ENCODE results near the gene SRC.

SRC gene

DNA sequence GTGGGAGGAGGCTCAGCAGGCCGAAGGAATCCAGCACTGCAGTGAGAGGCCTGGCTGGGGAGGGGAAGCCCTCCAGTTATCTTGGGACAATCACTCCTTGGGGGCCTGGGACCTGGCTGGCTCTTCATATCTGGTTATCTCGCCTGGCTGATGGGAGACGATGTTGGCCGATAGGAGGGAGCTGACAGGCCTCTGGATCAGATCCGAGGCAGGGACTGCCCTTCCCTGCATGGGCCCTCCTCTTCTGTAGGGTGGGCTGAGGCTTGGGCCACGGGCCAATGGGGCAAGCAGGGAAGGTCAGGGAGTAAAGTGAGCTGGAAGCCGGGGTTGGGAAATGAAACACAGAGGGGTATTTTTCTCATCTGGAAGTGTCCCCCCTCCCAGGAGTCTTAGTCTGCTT is 31.3 kb upstream of the SRC start:
- no peak for DNase-seq (ENCODE audit: low read depth)
- H3K4me3 ChIP-seq (ENCODE audit: low read depth, low read length), result no peak overlapping the region
- TF ChIP-seq, protein P1, sequence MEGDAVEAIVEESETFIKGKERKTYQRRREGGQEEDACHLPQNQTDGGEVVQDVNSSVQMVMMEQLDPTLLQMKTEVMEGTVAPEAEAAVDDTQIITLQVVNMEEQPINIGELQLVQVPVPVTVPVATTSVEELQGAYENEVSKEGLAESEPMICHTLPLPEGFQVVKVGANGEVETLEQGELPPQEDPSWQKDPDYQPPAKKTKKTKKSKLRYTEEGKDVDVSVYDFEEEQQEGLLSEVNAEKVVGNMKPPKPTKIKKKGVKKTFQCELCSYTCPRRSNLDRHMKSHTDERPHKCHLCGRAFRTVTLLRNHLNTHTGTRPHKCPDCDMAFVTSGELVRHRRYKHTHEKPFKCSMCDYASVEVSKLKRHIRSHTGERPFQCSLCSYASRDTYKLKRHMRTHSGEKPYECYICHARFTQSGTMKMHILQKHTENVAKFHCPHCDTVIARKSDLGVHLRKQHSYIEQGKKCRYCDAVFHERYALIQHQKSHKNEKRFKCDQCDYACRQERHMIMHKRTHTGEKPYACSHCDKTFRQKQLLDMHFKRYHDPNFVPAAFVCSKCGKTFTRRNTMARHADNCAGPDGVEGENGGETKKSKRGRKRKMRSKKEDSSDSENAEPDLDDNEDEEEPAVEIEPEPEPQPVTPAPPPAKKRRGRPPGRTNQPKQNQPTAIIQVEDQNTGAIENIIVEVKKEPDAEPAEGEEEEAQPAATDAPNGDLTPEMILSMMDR (IDR thresholded peaks at IDR 0.05; ENCODE audit: control insufficient read depth, extremely low read depth, insufficient read depth), result no peak

DNA sequence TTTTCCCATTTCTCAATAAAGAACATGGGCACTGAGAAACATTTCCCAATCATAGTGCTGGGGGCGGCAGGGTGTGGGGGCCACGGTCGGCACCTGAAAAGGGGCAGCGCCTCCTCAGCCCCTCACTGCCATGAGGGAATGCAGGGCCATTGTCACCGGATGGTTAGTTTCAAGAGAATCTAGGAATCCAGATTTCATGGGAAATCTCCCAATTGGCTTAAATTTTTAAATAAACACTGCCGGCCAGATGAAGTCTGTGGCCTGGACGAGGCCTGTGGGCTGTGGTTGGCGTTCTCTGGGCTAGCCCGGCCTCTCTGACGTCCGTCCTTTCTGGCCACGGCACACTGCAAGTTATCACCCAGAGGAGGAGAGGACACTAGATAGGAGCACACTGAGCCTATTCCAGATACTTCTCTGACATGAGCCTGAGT is 30.9 kb upstream of the SRC start:
- TF ChIP-seq, protein P1 (IDR thresholded peaks at IDR 0.05; ENCODE audit: control insufficient read depth, extremely low read depth, insufficient read depth), result no peak
- no peak overlapping the region for H3K4me3 ChIP-seq (ENCODE audit: low read depth, low read length)
- DNase-seq (ENCODE audit: low read depth), result no peak

DNA sequence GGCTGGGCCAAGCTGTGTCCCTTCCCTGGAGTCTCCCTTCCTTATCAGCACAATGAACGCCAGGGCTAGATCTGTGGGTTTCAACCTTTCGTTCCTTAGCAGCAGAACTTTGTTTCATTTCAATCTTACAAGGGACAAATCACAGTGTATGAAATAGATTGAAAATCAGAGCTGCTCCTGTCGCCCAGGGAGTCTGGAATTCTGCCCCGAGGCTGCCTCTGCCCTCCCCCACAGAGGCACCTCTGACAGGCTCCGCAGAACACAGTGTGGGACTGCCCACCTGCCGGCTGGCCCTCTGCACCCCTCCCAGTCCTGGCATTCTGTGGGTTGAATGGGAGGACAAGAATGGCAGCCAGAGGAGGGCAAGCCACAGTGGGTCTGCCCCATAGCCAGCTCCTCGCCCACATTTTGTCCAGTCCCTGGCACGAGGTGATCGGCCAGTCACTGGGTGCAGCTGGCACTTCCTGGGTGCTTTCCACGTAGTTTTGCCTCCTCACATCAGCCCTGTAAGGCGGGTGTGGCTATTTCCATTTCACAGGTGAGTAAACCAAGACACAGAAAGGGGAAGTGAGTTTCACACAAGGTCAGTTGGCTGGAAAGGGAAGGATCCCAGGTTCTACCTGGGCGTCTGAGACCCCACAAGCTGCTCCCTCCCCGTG is 30.4 kb upstream of the SRC start:
- DNase-seq (ENCODE audit: low read depth), result no peak
- TF ChIP-seq, protein P1 (IDR thresholded peaks at IDR 0.05; ENCODE audit: control insufficient read depth, extremely low read depth, insufficient read depth), result no peak
- no peak overlapping the region for H3K4me3 ChIP-seq (ENCODE audit: low read depth, low read length)

DNA sequence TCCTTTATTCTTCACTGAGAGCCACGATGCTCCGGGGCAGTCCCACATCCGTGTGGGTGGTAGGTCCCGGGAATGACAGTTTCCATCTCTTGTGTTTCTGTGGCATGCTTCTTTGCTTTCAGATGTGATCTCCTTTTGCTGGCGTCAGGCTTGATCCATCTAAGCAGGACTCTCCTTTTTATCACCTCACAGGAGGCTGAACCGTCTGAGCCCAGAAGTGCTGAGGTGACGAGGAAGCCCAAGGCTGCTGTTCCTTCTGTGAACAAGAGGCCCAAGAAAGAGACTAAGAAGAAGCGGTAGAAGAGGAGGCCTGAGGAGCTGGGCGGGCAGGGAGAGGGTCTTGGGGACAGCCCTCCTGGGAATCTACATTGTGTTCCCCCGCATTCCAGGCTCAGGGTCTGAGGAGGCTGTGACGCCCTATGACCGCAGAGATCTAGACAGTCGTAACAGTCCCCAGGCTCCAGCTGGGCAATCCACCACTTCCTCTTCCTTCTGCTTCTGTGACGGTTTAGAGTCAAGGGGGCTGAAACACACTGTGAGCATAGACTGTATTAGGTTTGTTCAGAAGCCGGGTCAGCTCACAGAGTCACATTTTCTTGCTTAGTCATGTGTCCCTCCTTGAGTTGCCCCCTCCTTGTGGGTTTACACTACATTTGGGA is 29.7 kb upstream of the SRC start:
- TF ChIP-seq, protein P1 (IDR thresholded peaks at IDR 0.05; ENCODE audit: control insufficient read depth, extremely low read depth, insufficient read depth), result no peak
- DNase-seq (ENCODE audit: low read depth), result no peak
- H3K4me3 ChIP-seq (ENCODE audit: low read depth, low read length), result no peak overlapping the region

DNA sequence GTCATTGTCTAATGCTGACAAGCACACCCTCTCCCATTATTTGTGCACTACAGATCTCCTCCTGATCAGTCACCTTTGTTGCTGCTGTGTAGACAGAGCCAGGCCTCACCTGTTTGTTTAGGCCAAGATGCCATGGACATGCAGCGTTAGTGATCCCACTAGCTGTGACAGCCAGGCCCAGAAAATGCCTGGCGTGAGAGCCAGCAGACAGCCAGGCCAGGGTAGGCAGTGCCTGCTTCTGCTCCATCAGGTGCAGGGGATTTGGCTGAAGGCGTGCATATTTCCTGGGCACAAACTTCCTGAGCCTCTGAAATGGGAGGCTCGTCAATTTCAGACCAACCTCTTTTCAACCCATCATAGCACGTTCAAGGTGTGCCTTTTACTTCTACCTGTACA is 29.2 kb upstream of the SRC start:
- TF ChIP-seq, protein P1 (IDR thresholded peaks at IDR 0.05; ENCODE audit: control insufficient read depth, extremely low read depth, insufficient read depth), result no peak
- no peak overlapping the region for H3K4me3 ChIP-seq (ENCODE audit: low read depth, low read length)
- no peak for DNase-seq (ENCODE audit: low read depth)

DNA sequence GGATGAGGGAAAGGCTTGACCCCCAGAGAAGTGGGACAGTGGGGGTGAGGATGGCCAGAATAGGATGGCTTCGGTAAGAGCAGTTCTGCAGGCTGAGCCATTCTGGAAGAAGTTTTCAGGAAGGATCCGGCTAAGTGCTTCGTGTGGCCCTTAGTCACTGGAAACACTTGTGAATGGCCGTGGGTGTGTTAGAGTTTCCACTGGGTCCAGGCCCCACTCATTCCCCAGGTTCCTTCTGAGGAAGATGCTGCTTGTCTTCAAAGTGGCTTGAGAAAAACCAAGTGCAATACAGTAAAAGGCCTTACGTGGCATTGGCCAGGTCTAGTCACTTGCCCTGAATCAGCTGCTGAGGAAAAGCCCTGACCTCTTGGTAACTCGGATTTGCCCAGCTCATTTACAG is 28.6 kb upstream of the SRC start:
- TF ChIP-seq, protein P1 (IDR thresholded peaks at IDR 0.05; ENCODE audit: control insufficient read depth, extremely low read depth, insufficient read depth), result no peak
- no peak overlapping the region for H3K4me3 ChIP-seq (ENCODE audit: low read depth, low read length)
- DNase-seq (ENCODE audit: low read depth), result no peak
